ENCODE data around the gene MACC1.
A peak's percentile ranks its signal among the peaks of the same experiment; 100 is the strongest.

The MACC1 gene

GRCh38 chr7:20217193-20217948, at the start of gene MACC1:
Gene MACC1, minus strand, starts transcription at chr7:20217384. Its CDS starts 55,522 bp downstream, at chr7:20161862.
- no peak for DNase-seq

GRCh38 chr7:20264623-20265022, 47.4 kb upstream of the MACC1 start:
- no peak for DNase-seq

- no peak for DNase-seq
Observed at GRCh38 chr7:20260223-20260622, 43.0 kb upstream of the MACC1 start.

DNA sequence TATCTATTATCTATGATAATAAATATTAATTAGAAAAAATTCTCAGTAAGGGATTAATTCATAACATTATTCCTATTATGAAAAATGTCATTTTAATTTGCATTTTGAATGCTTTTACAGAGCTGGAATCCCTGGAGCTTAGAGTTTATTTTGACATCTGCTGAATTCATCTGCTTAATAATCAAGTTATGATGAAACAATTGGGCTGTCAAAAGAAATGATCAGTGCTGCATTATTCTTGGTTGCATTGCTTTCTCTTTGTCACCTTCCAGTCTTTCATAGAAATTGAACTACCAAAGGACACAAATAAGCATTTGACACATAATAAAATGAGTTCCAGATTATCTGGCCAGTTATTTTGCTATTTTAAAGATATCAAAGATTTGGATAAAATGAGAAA, 40.0 kb upstream of the MACC1 start:
- DNase-seq: no peak

GRCh38 chr7:20249920-20250319, 32.7 kb upstream of the MACC1 start:
- no peak for DNase-seq

- no peak for DNase-seq
Observed at GRCh38 chr7:20249376-20249775, 32.2 kb upstream of the MACC1 start.

- no peak for DNase-seq
Observed at GRCh38 chr7:20246236-20246635, 29.1 kb upstream of the MACC1 start.

DNA sequence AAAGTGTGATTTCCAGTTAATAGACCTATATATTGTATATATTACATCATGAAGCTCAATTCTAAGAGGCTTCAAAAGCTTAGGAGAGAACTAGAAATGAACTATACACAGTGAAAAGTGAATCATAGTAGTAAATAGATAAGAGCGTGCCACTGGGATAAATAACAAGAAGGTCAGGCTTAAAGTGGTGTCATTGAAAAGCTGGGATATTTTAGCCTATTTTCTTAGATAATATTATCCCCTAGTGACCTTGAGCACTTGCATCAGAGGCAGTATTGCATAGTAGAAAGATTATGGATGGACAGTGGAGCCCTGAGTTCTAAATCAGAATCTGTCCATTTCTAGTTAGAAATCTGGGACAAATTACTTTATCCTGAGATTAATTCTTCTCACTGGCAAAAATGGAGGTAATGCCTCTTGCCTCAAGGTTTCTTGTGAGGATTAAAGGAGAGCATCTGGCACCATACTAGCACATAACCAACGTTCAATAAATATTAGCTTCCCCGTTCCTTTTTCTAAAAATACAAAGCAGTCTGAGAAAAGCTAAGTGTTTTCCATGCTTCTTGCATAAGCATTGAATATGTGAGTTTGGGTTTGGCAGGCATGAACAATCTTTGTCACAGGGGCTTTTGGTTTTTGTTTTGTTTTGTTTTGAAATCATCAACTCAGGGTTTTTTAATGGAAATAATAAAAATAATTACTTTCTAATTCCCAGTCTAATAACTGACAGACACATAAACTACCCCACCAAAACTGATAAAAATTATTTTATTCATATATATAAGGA, 27.3 kb upstream of the MACC1 start:
- DNase-seq: no peak

DNA sequence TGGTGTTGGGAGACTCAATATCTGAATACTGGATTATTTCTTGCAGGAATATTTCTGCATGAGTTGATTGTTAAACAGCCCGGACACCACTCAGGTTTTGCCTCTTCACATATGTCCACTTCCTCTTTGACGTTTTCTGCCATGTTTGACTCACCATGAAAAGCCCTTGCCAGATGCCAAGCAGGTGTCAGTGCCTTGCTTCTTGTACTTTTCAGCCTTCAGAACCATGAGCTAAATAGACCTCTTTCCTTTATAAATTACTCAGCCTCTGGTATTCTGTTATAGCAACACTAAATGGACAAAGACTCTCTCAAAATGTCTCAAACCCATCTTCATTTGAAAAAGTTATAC, 24.7 kb upstream of the MACC1 start:
- no peak for DNase-seq

GRCh38 chr7:20241194-20241910, 24.2 kb upstream of the MACC1 start:
- no peak for DNase-seq

DNA sequence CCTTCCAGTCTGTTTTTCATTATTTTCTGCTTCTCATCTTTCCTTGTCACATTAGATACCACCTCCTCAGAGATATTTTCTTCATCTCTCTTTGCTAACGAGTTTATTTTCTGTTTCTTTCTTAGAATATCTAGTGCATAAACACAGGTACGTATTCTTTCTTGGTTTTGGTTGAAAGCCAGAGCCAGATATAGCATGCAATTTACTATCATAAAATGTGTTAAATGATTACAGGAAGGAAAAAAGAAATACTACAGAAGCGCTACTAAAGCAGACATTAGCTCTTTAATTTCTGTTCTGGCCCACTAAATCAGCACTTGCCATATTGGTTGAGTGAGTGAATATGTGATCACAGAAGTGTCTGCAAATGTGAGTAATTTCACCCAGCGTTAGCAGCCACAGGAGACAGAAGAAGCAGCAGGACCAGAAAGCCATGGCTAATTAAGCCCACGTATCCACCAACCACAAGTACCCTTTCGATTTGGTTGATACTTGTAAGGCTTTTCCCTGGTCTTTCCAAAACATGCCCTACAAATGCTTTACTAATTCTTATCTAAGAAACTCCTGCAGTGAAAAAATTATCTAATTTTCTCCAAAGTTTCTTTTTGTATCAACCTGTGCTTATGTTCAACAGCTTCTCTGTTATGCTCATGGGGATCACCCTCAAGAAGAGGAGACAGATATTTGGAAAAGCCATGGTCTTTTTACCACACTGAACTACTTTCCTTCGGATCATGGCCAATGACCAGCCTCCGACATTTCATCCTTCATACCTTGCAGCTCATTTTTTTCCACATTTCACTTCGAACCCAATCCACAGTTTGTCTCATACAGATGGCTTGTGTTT, 23.1 kb upstream of the MACC1 start:
- no peak for DNase-seq

DNA sequence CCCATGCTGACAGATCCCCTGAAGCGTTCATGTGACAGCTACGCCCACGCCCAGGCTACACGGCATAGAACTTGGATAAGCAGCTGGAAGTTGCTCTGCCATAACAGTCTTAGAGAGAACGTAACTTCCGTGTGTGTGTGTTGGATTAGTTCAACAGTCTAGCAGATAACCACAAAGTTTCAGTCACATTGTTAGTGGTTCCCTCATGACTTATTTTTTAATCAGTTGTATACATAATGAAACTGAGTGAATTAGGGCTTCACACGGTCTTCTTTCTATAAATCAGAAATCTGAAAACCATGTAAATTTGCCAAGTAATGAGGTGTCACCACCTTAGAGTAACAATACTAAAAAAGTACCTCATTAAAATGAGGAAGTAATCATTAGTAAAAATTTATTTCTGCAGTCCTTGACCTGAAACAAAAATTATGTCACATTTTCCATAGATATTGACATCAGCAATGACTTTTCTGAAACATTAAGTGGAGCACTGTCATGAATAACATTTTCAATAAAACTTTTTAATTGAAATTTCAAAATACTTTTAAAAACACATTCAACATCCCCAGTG, 21.7 kb upstream of the MACC1 start:
- peak in 1 of 2 experiments; percentile 25 for DNase-seq

- no peak for DNase-seq
Observed at GRCh38 chr7:20238194-20238753, 21.1 kb upstream of the MACC1 start.

- no peak for DNase-seq
Observed at GRCh38 chr7:20237464-20238193, 20.4 kb upstream of the MACC1 start.

- DNase-seq: no peak
Observed at GRCh38 chr7:20236790-20237189, 19.6 kb upstream of the MACC1 start.

GRCh38 chr7:20236043-20236442, 18.9 kb upstream of the MACC1 start:
- DNase-seq: no peak

DNA sequence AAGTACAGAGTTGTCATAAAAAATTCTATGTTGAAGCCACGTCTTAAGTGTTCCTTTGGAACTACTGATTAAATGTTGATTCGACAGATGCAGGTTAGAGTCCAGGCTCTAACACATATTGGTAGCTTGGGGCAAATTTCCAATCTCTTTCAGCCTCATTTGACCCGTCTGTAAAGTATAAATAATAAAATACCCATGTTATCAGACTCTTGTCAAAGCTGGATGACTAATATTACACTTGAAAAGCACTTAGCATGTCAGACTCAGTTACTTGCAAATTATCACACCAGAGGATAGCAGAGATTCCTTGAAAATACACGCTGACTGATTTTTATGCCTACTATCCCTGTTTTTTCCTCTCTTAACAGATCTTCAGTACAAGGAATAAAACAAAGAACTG, 18.1 kb upstream of the MACC1 start:
- no peak for DNase-seq

DNA sequence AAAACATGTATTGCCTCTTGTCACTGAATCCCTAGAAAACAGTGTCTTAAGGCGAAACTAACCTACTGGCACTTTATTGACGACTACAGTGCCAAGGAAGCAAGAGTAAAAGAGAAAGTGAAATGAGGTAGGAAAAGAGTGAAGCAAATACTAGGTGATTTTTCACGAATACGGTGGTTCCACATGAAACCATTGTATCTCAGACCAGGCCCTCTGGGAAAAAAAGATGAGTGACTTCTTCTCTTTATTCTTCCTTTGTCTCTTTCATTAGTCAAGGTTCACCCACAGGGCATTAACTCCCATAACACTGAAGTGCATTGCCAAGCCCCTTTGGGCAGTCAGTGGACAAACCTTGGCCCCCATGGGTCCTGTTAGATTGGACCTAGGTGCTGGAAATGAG, 16.2 kb upstream of the MACC1 start:
- no peak for DNase-seq

- no peak for DNase-seq
Observed at GRCh38 chr7:20232848-20233247, 15.7 kb upstream of the MACC1 start.

DNA sequence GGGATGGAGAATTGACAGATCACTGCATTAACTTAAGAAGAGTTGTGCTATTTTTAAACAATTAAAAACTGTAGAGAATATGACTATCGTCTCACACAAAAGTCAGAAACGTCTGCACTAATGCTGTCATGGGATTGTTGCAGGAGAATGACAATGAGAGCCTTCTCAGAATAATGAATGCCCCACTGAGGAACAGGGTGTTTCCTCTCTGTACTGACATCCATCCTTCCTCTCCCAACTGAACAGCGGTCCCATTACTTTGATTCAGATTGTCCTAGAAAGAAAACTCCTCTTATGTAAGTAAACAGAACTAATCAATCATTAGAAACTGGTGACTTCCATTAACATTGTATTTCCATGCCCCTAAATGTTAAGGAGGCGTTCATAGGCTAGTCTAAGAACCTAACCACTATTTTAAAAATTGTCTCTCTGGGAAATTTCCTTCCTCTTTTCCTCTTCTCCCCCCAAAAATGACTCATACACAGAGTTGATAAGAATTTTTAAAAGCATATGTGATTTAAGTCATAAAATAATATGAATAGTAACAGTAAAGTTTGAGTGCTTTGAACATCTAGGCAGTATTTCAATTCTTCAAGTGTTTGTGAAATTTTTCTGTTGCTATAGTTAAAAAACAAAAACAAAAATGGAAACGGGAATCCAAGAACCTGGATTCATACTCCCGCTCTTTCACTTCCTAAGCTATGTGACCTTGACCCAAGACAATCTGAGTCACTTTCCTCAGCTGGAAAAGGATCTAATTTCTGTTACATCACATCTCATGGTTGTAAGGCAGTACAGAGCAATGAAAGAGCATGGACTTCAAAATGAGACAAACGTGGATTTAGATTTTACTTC, 12.7 kb upstream of the MACC1 start:
- DNase-seq: no peak
